ENCODE measurements around the gene ABCA9.
"Not testable (repeated sequence)": the region's sequence is repeated elsewhere in the genome, so short reads cannot be mapped to it uniquely, and the experiment has no call there.

ABCA9 gene

GRCh38 chr17:68969101-68969500 is 91.6 kb downstream of the ABCA9 start:
- Histone ChIP-seq H3K27ac (no peak overlapping the region), H3K4me1 (no peaks in the 10 kb centered on the region), H2AFZ (no peak overlapping the region)

GRCh38 chr17:68963958-68964357 is 96.8 kb downstream of the ABCA9 start:
- Histone ChIP-seq H3K27ac (no peak overlapping the region), H3K36me3 (ENCODE audit: control insufficient read depth, insufficient read depth, low read length) (no peaks in the 10 kb centered on the region), H3K9ac (no peak overlapping the region), H3K9me3 (ENCODE audit: control insufficient read depth, low read length) (no peaks in the 10 kb centered on the region), H3K4me1 (no peaks in the 10 kb centered on the region), H2AFZ (no peak overlapping the region), H3K4me2 (ENCODE audit: low read length) (no peak overlapping the region), H3K27me3 (ENCODE audit: control insufficient read depth, insufficient read depth, low read length) (no peaks in the 10 kb centered on the region), H3K4me3 (ENCODE audit: low read depth, low read length) (no peak overlapping the region), H3K79me2 (no peaks in the 10 kb centered on the region)
- TF ChIP-seq CTCF (IDR thresholded peaks at IDR 0.05) = no peak

More at GRCh38 chr17:68969101-68969500, 91.6 kb downstream of the ABCA9 start:
- no peaks in the 10 kb centered on the region for H3K79me2 ChIP-seq
- H3K4me2 ChIP-seq (ENCODE audit: low read length) = no peak overlapping the region
- TF ChIP-seq CTCF (IDR thresholded peaks at IDR 0.05) = no peak
- H3K9me3 ChIP-seq (ENCODE audit: control insufficient read depth, low read length) = no peaks in the 10 kb centered on the region
- H3K36me3 ChIP-seq (ENCODE audit: control insufficient read depth, insufficient read depth, low read length) = no peaks in the 10 kb centered on the region
- no peak overlapping the region for H3K4me3 ChIP-seq (ENCODE audit: low read depth, low read length)
- no peaks in the 10 kb centered on the region for H3K27me3 ChIP-seq (ENCODE audit: control insufficient read depth, insufficient read depth, low read length)
- H3K9ac ChIP-seq = no peak overlapping the region

- no peaks in the 10 kb centered on the region for H3K27me3 ChIP-seq (ENCODE audit: control insufficient read depth, insufficient read depth, low read length)
- no peak overlapping the region for H2AFZ ChIP-seq
- no peak overlapping the region for H3K4me3 ChIP-seq (ENCODE audit: low read depth, low read length)
- no peak overlapping the region for H3K4me2 ChIP-seq (ENCODE audit: low read length)
- H3K79me2 ChIP-seq = no peaks in the 10 kb centered on the region
- no peaks in the 10 kb centered on the region for H3K9me3 ChIP-seq (ENCODE audit: control insufficient read depth, low read length)
- H3K4me1 ChIP-seq = no peaks in the 10 kb centered on the region
- no peak overlapping the region for H3K9ac ChIP-seq
- no peak overlapping the region for H3K27ac ChIP-seq
- TF ChIP-seq CTCF (IDR thresholded peaks at IDR 0.05) = no peak
- H3K36me3 ChIP-seq (ENCODE audit: control insufficient read depth, insufficient read depth, low read length) = no peaks in the 10 kb centered on the region
Observed at GRCh38 chr17:68961214-68961882, 99.4 kb downstream of the ABCA9 start.

- H3K4me3 ChIP-seq (ENCODE audit: low read depth, low read length); H3K27me3 ChIP-seq (ENCODE audit: control insufficient read depth, insufficient read depth, low read length); H3K27ac ChIP-seq; H3K36me3 ChIP-seq (ENCODE audit: control insufficient read depth, insufficient read depth, low read length); H3K9ac ChIP-seq; H3K79me2 ChIP-seq; H3K9me3 ChIP-seq (ENCODE audit: control insufficient read depth, low read length); H2AFZ ChIP-seq; H3K4me1 ChIP-seq; H3K4me2 ChIP-seq (ENCODE audit: low read length): not testable (repeated sequence)
Observed at GRCh38 chr17:68959117-68959516, 101.6 kb downstream of the ABCA9 start.

GRCh38 chr17:68957944-68958343 is 102.8 kb downstream of the ABCA9 start:
- Histone ChIP-seq H3K27ac (no peak overlapping the region), H3K9me3 (ENCODE audit: control insufficient read depth, low read length) (no peaks in the 10 kb centered on the region), H3K9ac (no peak overlapping the region), H3K4me2 (ENCODE audit: low read length) (no peak overlapping the region), H3K79me2 (no peaks in the 10 kb centered on the region), H3K36me3 (ENCODE audit: control insufficient read depth, insufficient read depth, low read length) (no peaks in the 10 kb centered on the region), H3K4me1 (no peaks in the 10 kb centered on the region), H3K4me3 (ENCODE audit: low read depth, low read length) (no peak overlapping the region), H2AFZ (no peak overlapping the region), H3K27me3 (ENCODE audit: control insufficient read depth, insufficient read depth, low read length) (no peaks in the 10 kb centered on the region)
- TF ChIP-seq CTCF (IDR thresholded peaks at IDR 0.05) = no peak

Measured in parathyroid adenoma (tissue), 2 donors.